Purkinje cell (primary cell): ENCODE results near the gene RHBDF1. TPM values are rescaled to one million over a fixed set of nuclear protein-coding genes. Genes with fewer than 3 reads are reported as not detected.

Source experiments
- polyA plus RNA-seq: library from polyadenylated mRNA; unstranded; fragments of >200 nt; fragmentation: Nextera tagmentation; gene quantifications from 2 replicates; pipeline ENCODE4 v1.2.1, GENCODE V29; 2014

The RHBDF1 gene, protein sequence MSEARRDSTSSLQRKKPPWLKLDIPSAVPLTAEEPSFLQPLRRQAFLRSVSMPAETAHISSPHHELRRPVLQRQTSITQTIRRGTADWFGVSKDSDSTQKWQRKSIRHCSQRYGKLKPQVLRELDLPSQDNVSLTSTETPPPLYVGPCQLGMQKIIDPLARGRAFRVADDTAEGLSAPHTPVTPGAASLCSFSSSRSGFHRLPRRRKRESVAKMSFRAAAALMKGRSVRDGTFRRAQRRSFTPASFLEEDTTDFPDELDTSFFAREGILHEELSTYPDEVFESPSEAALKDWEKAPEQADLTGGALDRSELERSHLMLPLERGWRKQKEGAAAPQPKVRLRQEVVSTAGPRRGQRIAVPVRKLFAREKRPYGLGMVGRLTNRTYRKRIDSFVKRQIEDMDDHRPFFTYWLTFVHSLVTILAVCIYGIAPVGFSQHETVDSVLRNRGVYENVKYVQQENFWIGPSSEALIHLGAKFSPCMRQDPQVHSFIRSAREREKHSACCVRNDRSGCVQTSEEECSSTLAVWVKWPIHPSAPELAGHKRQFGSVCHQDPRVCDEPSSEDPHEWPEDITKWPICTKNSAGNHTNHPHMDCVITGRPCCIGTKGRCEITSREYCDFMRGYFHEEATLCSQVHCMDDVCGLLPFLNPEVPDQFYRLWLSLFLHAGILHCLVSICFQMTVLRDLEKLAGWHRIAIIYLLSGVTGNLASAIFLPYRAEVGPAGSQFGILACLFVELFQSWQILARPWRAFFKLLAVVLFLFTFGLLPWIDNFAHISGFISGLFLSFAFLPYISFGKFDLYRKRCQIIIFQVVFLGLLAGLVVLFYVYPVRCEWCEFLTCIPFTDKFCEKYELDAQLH
- 0.64 and 1.5 TPM in 2 replicates for polyA plus RNA-seq

DNA sequence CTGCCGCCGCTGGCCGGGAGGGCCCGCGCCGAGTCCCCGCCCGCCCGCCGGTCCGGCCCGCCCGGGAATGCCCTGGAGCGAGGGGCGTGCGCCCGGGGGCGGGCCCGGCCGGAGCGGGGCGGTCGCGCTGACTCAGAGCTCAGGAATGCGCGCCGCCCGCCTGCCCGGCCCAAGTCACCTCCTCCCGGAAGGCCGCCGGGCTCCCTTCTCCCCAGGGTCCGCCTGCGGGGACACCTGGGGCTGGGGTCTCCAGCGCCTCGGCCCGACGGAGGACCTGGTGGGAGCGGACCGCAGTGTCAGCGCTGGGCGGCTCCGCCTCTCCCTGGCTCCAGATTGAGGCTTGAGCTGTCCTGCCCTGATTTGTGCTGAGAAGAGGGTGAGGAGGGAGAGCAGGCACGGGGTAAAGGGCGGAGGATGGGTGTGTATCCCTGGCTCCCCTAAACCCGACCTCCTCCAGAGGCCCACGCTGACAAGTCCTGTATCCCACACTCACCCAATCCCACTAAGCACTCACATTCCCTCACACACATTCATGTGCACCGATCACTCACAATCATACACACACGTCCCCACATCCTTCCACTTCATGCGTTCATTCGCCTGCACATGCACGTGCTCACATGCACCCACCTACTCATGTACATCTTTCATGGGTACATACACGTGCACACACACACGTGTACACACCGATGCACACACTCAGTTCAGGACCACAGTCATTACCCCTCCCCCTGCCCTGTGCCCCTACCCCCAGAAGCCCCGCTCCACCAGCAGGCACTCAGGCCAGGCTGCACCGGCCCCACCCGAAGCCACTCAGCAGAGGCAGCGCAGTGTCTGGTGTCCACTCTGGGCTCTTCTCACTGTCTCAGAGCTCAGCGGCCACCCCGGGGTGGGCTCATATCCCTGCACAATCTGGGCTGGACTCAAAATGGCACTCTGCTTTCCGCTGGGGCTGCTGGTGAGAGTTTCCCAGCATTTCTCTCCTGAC lies at the start of gene RHBDF1:
Gene RHBDF1 (minus strand): TSS at position 71 of the 988 bp plus-strand sequence. CDS start 7,616 bp downstream, outside the sequence.

DNA sequence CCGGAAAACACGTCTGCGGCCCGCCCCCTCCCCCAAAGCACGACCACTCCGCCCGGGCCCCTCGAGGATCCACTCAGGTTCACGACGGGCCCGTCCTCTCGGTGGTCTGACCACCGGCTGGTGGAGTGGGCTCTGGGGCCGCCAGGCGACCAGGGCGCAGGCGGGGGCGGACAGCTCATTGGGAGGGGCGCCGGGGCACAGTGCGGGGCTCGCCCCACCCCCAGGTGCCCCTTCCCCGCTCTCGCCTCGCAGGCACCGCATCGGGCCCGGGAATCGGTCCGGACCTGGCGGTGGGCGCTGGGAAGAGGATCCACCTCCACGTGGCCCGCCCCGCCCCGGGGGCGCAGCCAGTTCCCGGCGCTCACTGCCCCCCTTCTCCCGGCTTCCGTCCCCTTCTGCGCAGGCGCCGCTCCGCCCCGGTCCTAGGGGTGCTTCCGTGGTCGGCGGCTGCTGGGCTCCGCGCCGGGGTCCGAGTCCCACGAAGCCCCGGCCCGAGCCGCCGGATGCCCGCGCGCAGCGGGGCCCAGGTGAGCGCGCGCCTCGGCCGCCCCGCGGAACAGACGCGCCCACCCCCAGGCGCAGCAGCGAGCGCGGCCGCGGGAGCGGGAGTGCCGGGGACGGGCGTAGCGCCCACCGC lies 5.5 kb upstream of the RHBDF1 start, which contains the start of gene MPG:
Gene MPG (plus strand): TSS at position 419 of the 637 bp plus-strand sequence. CDS start 85 bp downstream, at position 504.

DNA sequence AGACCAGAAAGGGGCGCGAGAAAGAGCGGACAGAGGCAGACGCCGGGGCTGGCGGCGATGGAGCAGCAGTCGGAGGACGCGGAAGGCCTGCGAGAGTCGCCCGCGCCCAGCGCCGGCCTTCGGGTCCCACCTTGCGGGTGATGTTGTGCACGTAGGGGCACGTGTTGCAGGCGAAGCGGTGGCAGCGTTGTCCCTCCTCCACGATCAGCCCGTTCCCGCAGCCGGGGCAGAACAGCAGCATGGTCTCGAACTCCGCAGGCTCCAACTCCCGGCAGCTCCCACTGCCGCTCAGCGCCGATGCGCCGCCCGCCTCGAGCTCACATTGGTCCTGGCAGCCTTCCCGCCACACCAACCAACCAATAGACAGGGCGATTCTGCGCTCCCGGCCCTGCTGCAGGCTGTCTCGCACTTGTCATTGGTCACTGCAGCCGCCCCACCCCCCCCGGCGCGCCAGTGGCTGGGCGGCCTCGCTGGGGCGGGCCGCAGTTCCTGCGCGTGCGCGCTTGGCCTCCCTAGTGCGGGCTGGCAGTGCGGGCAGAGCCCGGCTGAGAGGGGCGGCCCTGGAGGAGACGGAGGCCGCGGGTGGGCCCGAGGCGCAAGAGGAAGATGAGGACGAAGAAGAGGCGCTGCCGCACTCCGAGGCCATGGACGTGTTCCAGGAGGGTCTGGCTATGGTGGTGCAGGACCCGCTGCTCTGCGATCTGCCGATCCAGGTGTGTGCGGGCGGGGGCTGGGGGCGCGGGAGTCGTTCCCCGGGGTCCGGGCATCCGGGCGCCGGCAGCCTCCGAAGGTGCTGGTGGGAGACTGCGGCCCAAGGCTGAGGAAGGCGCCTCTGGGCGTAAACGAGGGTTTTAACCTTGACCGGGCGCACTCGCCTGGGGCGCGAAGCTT lies 18.8 kb downstream of the RHBDF1 start, which contains the start of the genes POLR3K and SNRNP25:
Gene POLR3K (minus strand): TSS at position 263 of the 891 bp plus-strand sequence. CDS start 22 bp downstream, at position 241.
Gene SNRNP25 (plus strand): TSS at position 483 of the 891 bp plus-strand sequence. CDS start 189 bp downstream, at position 672.

Other genes starting within 250 kb of the RHBDF1 start
- 59.0 and 90.8 TPM in 2 replicates for gene POLR3K, start 19.0 kb downstream of the RHBDF1 start, polyA plus RNA-seq
- gene SNRNP25, start 18.8 kb downstream of the RHBDF1 start, polyA plus RNA-seq = 61.9 and 74.7 TPM in 2 replicates
- gene MPG, start 5.6 kb upstream of the RHBDF1 start, polyA plus RNA-seq = 2.1 and 5.7 TPM in 2 replicates
- gene NPRL3, start 66.0 kb upstream of the RHBDF1 start, polyA plus RNA-seq = 1.3 and 2.8 TPM in 2 replicates
- gene HBZ, start 80.0 kb upstream of the RHBDF1 start, polyA plus RNA-seq = not detected in 2 replicates
- gene HBM, start 93.3 kb upstream of the RHBDF1 start, polyA plus RNA-seq = 0.55 TPM in 1 of 2 replicates, not detected in the other
- 1.9 and 48.0 TPM in 2 replicates for gene HBA2, start 100.2 kb upstream of the RHBDF1 start, polyA plus RNA-seq
- 99.3 and 127 TPM in 2 replicates for gene HBA1, start 104.0 kb upstream of the RHBDF1 start, polyA plus RNA-seq
- 2.3 and 4.8 TPM in 2 replicates for gene HBQ1, start 107.8 kb upstream of the RHBDF1 start, polyA plus RNA-seq
- gene LUC7L, start 156.8 kb upstream of the RHBDF1 start, polyA plus RNA-seq = 17.1 and 24.7 TPM in 2 replicates
- gene FAM234A, start 162.2 kb upstream of the RHBDF1 start, polyA plus RNA-seq = 6.5 and 10.2 TPM in 2 replicates
- 2.8 and 2.9 TPM in 2 replicates for gene RGS11, start 203.3 kb upstream of the RHBDF1 start, polyA plus RNA-seq
- gene ARHGDIG, start 208.0 kb upstream of the RHBDF1 start, polyA plus RNA-seq = 2.6 and 15.2 TPM in 2 replicates
- 4.0 TPM in 1 of 2 replicates, not detected in the other for gene PDIA2, start 210.5 kb upstream of the RHBDF1 start, polyA plus RNA-seq